Heart right ventricle (tissue), 16 donors: ENCODE data around the gene CORO2A. TPM values are rescaled to one million over a fixed set of nuclear protein-coding genes. Genes with fewer than 3 reads are reported as not detected.

Experiments used
- ATAC-seq, 8 donors: fragments of 200-7000 bp; cut with Tn5 transposase; one replicate each; pipeline ENCODE4 v1.9.1; 2020; ENCODE audit warnings: mild to moderate bottlenecking in 8 of 8, moderate library complexity in 8 of 8, moderate number of reproducible peaks in 1 of 8
- DNase-seq, 2 donors: peaks; one replicate each; pipeline ENCODE4 v3.0.0-alpha.2; 2020
- H3K27ac ChIP-seq, 10 donors: fragments of 200-600 bp; sonication (generic) in 2 of 10; one replicate each; pipeline versions ENCODE4 v1.5.0 to v1.8.0; 2020 to 2022; ENCODE audit warnings: mild to moderate bottlenecking in 3 of 10
- H3K27me3 ChIP-seq, 7 donors: fragments of 200-600 bp; one replicate each; pipeline ENCODE4 v1.8.0; 2021 to 2022; ENCODE audit warnings: mild to moderate bottlenecking in 2 of 7
- H3K36me3 ChIP-seq, 9 donors: fragments of 200-600 bp; sonication (generic) in 1 of 9; one replicate each; pipeline versions ENCODE4 v1.5.0 to v1.8.0; 2020 to 2022; ENCODE audit warnings: mild to moderate bottlenecking in 2 of 9
- H3K4me1 ChIP-seq, 9 donors: fragments of 200-600 bp; sonication (generic) in 1 of 9; one replicate each; pipeline versions ENCODE4 v1.5.0 to v1.8.0; 2020 to 2022; ENCODE audit warnings: mild to moderate bottlenecking in 4 of 9
- H3K4me3 ChIP-seq, 10 donors: fragments of 200-600 bp; sonication (generic) in 2 of 10; one replicate each; pipeline versions ENCODE4 v1.5.0 to v1.8.0; 2020 to 2022; ENCODE audit warnings: mild to moderate bottlenecking in 7 of 10, moderate library complexity in 2 of 10
- H3K9me3 ChIP-seq, 11 donors: fragments of 200-600 bp in 10 of 11; sonication (generic) in 2 of 11; one replicate each; pipeline versions ENCODE4 v1.5.0 to v1.8.0; 2013 to 2022; ENCODE audit warnings: mild to moderate bottlenecking in 2 of 11, control low read depth in 1 of 11, moderate library complexity in 1 of 11
- WGBS, 2 donors: extraction: QIAGEN DNeasy Blood & Tissue Kit; methylation state at CpG; one replicate each; pipeline ENCODE4 v1.1.7; 2013; ENCODE audit warnings: inconsistent platforms in 1 of 2; 5-methylcytosine and 5-hydroxymethylcytosine counted together
- intact Hi-C, 10 donors: fragments of 100-400 bp; cut with DNase I; formaldehyde crosslinking; loops; one replicate each; pipeline versions ENCODE4 v1.11.1 to v1.14.2; 2022
- polyA plus RNA-seq, 2 donors: library from polyadenylated mRNA; stranded (reverse); fragments of 200-250 nt; gene quantifications; one replicate each; pipeline ENCODE4 v1.2.3, GENCODE V29; 2013
- total RNA-seq, 10 donors: library from RNA; stranded (reverse); fragmentation: NEBNext Ultra II Directional in 3 of 10; extraction: Animal tissue kit (Norgen Biotek cat#: 25700) in 3 of 10; gene quantifications; one replicate each; pipeline versions ENCODE4 v1.2.1 to v1.2.4, GENCODE V29; 2021 to 2023
- TF ChIP-seq, protein P1 (sequence below), 9 donors: fragments of 200-600 bp; sonication (generic) in 2 of 9; IDR thresholded peaks; one replicate each; pipeline versions ENCODE4 v1.5.0 to v1.8.0; 2021 to 2022; ENCODE audit warnings: antibody characterized with exemption in 9 of 9, mild to moderate bottlenecking in 5 of 9, moderate library complexity in 1 of 9
- donor health status: Arrhythmogenic right ventricular cardiomyopathy.
- donor health status: ischemic (EF 13 %, LVEDD 7.1; RV severe dilation, severe dysfunction).
- donor health status: healthy with polysubstance abuse.
- donor health status: DM: no; HTN: yes; CAD: no.
- donor health status: DM: no; HTN: no; CAD: no.
- donor health status: ischemic (EF 25% LVEDD 6.9; RV normal size, moderate dysfunction).
- donor health status: ischemic (EF 25% LVEDD 5.7; RV mildly dilated, moderate dysfunction).
- donor health status: healthy.
- donor health status: DM: yes; HTN: yes; CAD: no.
- donor health status: Ischemic cardiomyopathy.
- donor health status: ischemic (EF 35%, LVEDD 5.7; RV mildly dilated, moderate dysfunction).
- donor health status: nonischemic (EF 11% LVEDD 7.7; RV severe dilation, severe dysfunction).
- donor health status: DM: yes; HTN: yes; CAD: no.
- donor health status: PGD.
- donor health status: ischemic (EF 29% LVEDD 5.4; RV normal size, mild dysfunction).
- donor health status: nonischemic (EF 23%, LVEDD 6.1; RV moderate dilation, normal function).

Gene CORO2A
- total and polyA plus RNA-seq, 12 donors, result 0.06 to 0.90 (median 0.23) TPM

DNA sequence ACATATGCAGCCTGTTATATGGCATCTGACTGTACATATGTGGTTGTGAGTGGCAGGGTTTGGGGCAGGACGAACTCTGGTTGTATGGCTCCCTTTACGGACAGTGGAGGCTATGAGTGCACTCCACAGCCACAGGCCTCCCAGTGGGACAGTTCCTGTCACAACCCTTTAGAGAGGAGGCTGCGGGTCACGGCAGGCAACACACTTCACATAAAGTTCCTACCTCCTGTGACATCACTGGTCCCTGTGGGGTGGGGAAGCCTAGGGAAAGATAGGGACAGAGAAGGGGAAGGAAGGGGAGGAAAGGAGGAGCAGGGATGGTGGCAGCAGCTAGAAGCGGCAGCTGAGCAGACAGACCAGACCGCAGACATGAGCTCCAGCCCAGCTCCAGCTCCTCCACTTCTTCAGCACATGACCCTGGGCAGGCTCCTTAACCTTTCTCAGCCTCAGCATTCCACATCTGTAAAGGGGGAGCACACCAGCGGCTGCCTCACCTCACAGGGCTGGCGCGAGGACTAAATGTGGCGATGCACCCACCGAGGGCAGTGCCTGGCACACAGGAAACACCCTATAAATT lies 27.4 kb upstream of the CORO2A start:
- WGBS, 2 donors, result 89 to 91% methylated on average over 11 of the region's 11 CpGs

DNA sequence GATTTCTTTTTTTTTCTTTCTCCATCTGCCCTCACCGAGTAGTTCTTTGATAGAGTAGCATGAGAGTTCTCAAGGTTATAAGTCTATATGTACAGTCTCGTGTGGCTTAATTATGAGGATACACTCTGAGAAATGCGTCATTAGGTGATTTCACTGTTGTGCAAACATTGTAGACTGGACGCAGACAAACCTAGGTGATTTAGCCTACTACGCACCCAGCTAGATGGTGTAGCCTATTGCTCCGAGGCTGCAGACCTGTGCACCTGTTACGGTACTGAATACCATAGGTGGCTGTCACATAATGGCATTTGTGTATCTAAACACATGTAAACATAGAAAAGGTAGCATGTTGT lies 26.9 kb upstream of the CORO2A start:
- 93 to 94% methylated on average over 7 of the region's 7 CpGs for WGBS, 2 donors
- H3K4me3 ChIP-seq, result no peak overlapping the region
- H3K27ac ChIP-seq, result no peak overlapping the region
- H3K27me3 ChIP-seq, result no peaks in the 10 kb centered on the region
- peaks cover 0 to 69% (median 0%) of the 10 kb centered on the region in 9 donors for H3K36me3 ChIP-seq
- H3K4me1 ChIP-seq, result peaks cover 0 to 15% (median 0%) of the 10 kb centered on the region in 9 donors
- H3K9me3 ChIP-seq, result no peaks in the 10 kb centered on the region
- no peak for ATAC-seq
- intact Hi-C loops, result loop anchor here in 1 of 10 donors (5.0 kb wide), 1 partner anchor 38 kb away; the partner anchor contains the start of gene TBC1D2
- TF ChIP-seq, protein P1, sequence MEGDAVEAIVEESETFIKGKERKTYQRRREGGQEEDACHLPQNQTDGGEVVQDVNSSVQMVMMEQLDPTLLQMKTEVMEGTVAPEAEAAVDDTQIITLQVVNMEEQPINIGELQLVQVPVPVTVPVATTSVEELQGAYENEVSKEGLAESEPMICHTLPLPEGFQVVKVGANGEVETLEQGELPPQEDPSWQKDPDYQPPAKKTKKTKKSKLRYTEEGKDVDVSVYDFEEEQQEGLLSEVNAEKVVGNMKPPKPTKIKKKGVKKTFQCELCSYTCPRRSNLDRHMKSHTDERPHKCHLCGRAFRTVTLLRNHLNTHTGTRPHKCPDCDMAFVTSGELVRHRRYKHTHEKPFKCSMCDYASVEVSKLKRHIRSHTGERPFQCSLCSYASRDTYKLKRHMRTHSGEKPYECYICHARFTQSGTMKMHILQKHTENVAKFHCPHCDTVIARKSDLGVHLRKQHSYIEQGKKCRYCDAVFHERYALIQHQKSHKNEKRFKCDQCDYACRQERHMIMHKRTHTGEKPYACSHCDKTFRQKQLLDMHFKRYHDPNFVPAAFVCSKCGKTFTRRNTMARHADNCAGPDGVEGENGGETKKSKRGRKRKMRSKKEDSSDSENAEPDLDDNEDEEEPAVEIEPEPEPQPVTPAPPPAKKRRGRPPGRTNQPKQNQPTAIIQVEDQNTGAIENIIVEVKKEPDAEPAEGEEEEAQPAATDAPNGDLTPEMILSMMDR (IDR thresholded peaks at IDR 0.05), result no peak
- no peak for DNase-seq

More for the DNA sequence above, 27.4 kb upstream of the CORO2A start:
- TF ChIP-seq, protein P1 (IDR thresholded peaks at IDR 0.05), result no peak
- ATAC-seq (no peak), DNase-seq (no peak)
- H3K4me1 ChIP-seq, result peaks cover 0 to 15% (median 0%) of the 10 kb centered on the region in 9 donors
- H3K27me3 ChIP-seq, result no peaks in the 10 kb centered on the region
- peaks cover 0 to 68% (median 0%) of the 10 kb centered on the region in 9 donors for H3K36me3 ChIP-seq
- intact Hi-C loops, result loop anchor here in 2 of 10 donors (5.0 kb wide), 2 partner anchors 37 to 397 kb away; partner anchors contain the start of gene TBC1D2 (in 1 of the 2)
- no peak overlapping the region for H3K27ac ChIP-seq
- no peaks in the 10 kb centered on the region for H3K9me3 ChIP-seq
- no peak overlapping the region for H3K4me3 ChIP-seq

DNA sequence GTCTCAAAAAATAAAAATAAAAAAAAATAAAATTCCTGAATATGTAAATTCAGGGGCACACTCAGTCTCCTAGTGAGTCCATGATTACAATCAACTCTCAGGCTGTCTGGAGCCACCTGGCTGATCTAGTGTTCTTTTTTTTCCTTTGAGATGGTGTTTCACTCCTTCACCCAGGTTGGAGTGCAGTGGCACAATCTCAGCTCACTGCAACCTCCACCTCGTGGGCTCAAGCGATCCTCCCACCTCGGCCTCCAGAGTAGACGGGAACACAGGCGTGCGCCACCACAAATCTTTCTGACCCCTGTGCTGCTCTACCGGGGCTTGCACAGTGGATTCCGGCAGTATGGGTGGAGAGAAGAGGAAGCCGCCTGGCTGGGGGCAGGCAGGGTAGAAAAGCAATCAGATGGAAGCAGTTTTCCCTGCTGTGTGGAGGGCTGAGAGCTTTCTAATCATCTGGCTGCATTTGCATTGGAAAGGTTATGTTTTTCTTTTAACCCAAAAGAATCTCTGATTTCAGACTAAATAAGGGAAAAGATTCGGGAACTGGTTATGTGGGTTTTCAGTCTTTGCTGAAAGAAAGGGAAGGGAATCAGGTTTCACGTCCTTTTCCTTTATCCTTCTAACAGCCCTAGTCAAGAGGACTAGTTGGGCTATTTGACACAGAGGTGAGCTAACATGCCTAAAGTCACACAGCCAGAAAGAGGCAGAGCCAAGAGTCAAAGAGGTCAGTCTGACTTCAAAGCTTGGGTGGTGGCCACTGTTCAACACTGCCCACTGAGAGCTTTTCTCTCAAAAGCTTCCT lies 26.3 kb upstream of the CORO2A start:
- TF ChIP-seq, protein P1 (IDR thresholded peaks at IDR 0.05), result no peak
- Histone ChIP-seq H3K9me3 (no peaks in the 10 kb centered on the region), H3K4me1 (peaks cover 0 to 15% (median 0%) of the 10 kb centered on the region in 9 donors), H3K27ac (no peak overlapping the region), H3K36me3 (peaks cover 0 to 72% (median 0%) of the 10 kb centered on the region in 9 donors), H3K4me3 (no peak overlapping the region), H3K27me3 (no peaks in the 10 kb centered on the region)
- intact Hi-C loops, result loop anchor here in 1 of 10 donors (5.0 kb wide), 1 partner anchor 39 kb away; the partner anchor contains the start of gene TBC1D2
- ATAC-seq, result no peak
- DNase-seq, result no peak
- 94% methylated on average over 11 of the region's 11 CpGs for WGBS, 2 donors

DNA sequence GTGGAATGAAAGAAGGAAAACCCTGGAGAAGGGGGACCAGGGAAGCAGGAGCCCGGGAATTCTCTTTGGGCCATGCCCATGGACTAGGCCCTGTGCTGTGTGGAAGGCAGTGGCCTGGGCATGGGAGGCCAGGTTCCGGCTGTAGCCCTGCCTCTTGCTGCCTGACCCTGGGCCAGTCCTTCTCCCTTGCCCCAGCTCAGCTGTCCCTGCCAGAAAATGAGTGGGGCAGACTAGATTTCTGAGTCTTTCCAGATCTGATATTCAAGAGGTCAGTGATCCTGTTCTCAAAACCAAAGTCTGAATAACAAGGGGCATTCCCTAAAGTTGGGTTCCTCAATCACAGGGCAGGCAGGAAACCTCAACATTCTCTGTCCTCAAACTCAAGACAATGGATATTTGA lies 24.8 kb upstream of the CORO2A start:
- intact Hi-C loops, result loop anchor here in 1 of 10 donors (5.0 kb wide), 1 partner anchor 40 kb away; the partner anchor contains the start of gene TBC1D2
- WGBS, 2 donors, result 96 to 100% methylated on average over 2 of the region's 2 CpGs
- Histone ChIP-seq H3K4me3 (no peak overlapping the region), H3K27me3 (no peaks in the 10 kb centered on the region), H3K9me3 (no peaks in the 10 kb centered on the region), H3K36me3 (peaks cover 0 to 87% (median 4%) of the 10 kb centered on the region in 9 donors), H3K27ac (no peak overlapping the region), H3K4me1 (no peaks in the 10 kb centered on the region)
- DNase-seq, result no peak
- TF ChIP-seq, protein P1 (IDR thresholded peaks at IDR 0.05), result no peak
- ATAC-seq, result no peak
